BE2C (cell line): Measurements from ENCODE around the gene NDST1. TPM values are rescaled to one million over a fixed set of nuclear protein-coding genes. Genes with fewer than 3 reads are reported as not detected.

Source experiments
- DNase-seq: peaks from one replicate; pipeline ENCODE4 v3.0.0-alpha.2; 2020
- H3K27me3 ChIP-seq: fragments of 250-450 bp; sonication (Bioruptor Pico); 2 replicates; pipeline ENCODE4 v1.5.1; 2020; ENCODE audit warnings: mild to moderate bottlenecking
- H3K36me3 ChIP-seq: fragments of 250-450 bp; sonication (Bioruptor Pico); 2 replicates; pipeline ENCODE4 v1.5.1; 2020; ENCODE audit warnings: mild to moderate bottlenecking
- H3K4me1 ChIP-seq: fragments of 250-450 bp; sonication (Bioruptor Pico); 2 replicates; pipeline ENCODE4 v1.5.1; 2020
- H3K4me3 ChIP-seq: 2 replicates; pipeline ENCODE4 v1.5.1; 2011; ENCODE audit warnings: low read depth, low read length
- H3K9me3 ChIP-seq: fragments of 250-450 bp; sonication (Bioruptor Pico); 2 replicates; pipeline ENCODE4 v1.5.1; 2020
- CTCF ChIP-seq: IDR thresholded peaks from 2 replicates; pipeline ENCODE4 v1.5.1; 2012; ENCODE audit warnings: mild to moderate bottlenecking, low read depth, low read length
- polyA plus RNA-seq: library from polyadenylated mRNA; unstranded; fragments of >200 nt; gene quantifications from one replicate; pipeline ENCODE4 v1.2.1, GENCODE V29; 2012; ENCODE audit warnings: low read depth, missing spikeins; ENCODE audit not compliant: insufficient read length, insufficient read depth

The NDST1 gene
- 26.2 TPM for polyA plus RNA-seq

- Histone ChIP-seq H3K4me3 (no peak within 1 kb of the TSS), H3K27me3 (no peaks in the 10 kb centered on the region), H3K36me3 (no peaks in the 10 kb centered on the region), H3K9me3 (no peaks in the 10 kb centered on the region), H3K4me1 (peaks cover 31% of the 10 kb centered on the region)
- TF ChIP-seq CTCF = no peak
- DNase-seq = no peak
Measured at GRCh38 chr5:150507474-150508276, at the start of gene NDST1. TSS of gene NDST1 (plus strand) at chr5:150508131. CDS start at chr5:150521255, 13,124 bp downstream.

- peak; percentile 76 for TF ChIP-seq CTCF
- H3K36me3 ChIP-seq = no peaks in the 10 kb centered on the region
- peak overlapping the region; percentile 32; the same call in 1 of the 2 replicates for H3K4me3 ChIP-seq
- H3K4me1 ChIP-seq = no peaks in the 10 kb centered on the region
- H3K9me3 ChIP-seq = no peaks in the 10 kb centered on the region
- no peaks in the 10 kb centered on the region for H3K27me3 ChIP-seq
- DNase-seq = peak; percentile 82
Measured at GRCh38 chr5:150458802-150459557, 49.0 kb upstream of the NDST1 start.

GRCh38 chr5:150460781-150461180, 47.1 kb upstream of the NDST1 start:
- no peak for DNase-seq
- Histone ChIP-seq H3K9me3 (no peaks in the 10 kb centered on the region), H3K36me3 (no peaks in the 10 kb centered on the region), H3K27me3 (no peaks in the 10 kb centered on the region), H3K4me1 (no peaks in the 10 kb centered on the region), H3K4me3 (no peak overlapping the region)
- TF ChIP-seq CTCF = no peak

- no peak overlapping the region for H3K4me3 ChIP-seq
- no peaks in the 10 kb centered on the region for H3K27me3 ChIP-seq
- no peak for TF ChIP-seq CTCF
- no peaks in the 10 kb centered on the region for H3K9me3 ChIP-seq
- DNase-seq = peak; percentile 22
- H3K4me1 ChIP-seq = no peaks in the 10 kb centered on the region
- H3K36me3 ChIP-seq = no peaks in the 10 kb centered on the region
Measured at GRCh38 chr5:150461231-150461630, 46.7 kb upstream of the NDST1 start.

GRCh38 chr5:150464554-150465012, 43.3 kb upstream of the NDST1 start:
- H3K4me3 ChIP-seq = no peak overlapping the region
- H3K9me3 ChIP-seq = no peaks in the 10 kb centered on the region
- no peaks in the 10 kb centered on the region for H3K27me3 ChIP-seq
- no peaks in the 10 kb centered on the region for H3K4me1 ChIP-seq
- no peak for DNase-seq
- no peak for TF ChIP-seq CTCF
- no peaks in the 10 kb centered on the region for H3K36me3 ChIP-seq
